Erythroblast (primary cell): Measurements from ENCODE around the gene PCAT7.

ENCODE experiments used
- GATA1 ChIP-seq: IDR thresholded peaks from 2 replicates; pipeline ENCODE4 v1.6.1; 2011; ENCODE audit warnings: low read depth, mild to moderate bottlenecking, control low read depth, low read length, moderate library complexity
- POLR2A ChIP-seq: IDR thresholded peaks from 2 replicates; pipeline ENCODE4 v1.6.1; 2011; ENCODE audit warnings: mild to moderate bottlenecking, low read length

GRCh38 chr9:94557376-94557775 lies 2.5 kb downstream of the PCAT7 start:
- TF ChIP-seq GATA1, result no peak
- no peak for TF ChIP-seq POLR2A
